Tibial nerve (tissue), 4 donors: ENCODE results near the gene CWF19L1.
"Not testable (repeated sequence)": the region's sequence is repeated elsewhere in the genome, so short reads cannot be mapped to it uniquely, and the experiment has no call there.

ENCODE experiments used
- CTCF ChIP-seq, 5 experiments: fragments of 200-600 bp in 3 of 5; fragments of 450-650 bp in 2 of 5; sonication (generic) in 3 of 5; IDR thresholded peaks; one replicate each; pipeline ENCODE4 v1.5.1; 2016 to 2019; ENCODE audit warnings: antibody characterized with exemption in 5 of 5, mild to moderate bottlenecking in 3 of 5, moderate library complexity in 2 of 5
- EP300 ChIP-seq, 2 donors: sonication (generic); formaldehyde crosslinking; IDR thresholded peaks; one replicate each; pipeline ENCODE4 v1.6.1; 2017; ENCODE audit warnings: antibody characterized with exemption in 2 of 2, mild to moderate bottlenecking in 1 of 2
- POLR2A ChIP-seq, 2 donors: fragments of 450-650 bp; IDR thresholded peaks; one replicate each; pipeline ENCODE4 v1.6.1; 2017; ENCODE audit warnings: antibody characterized with exemption in 2 of 2, mild to moderate bottlenecking in 2 of 2, moderate library complexity in 2 of 2

GRCh38 chr10:100276971-100277370 lies 9.5 kb upstream of the CWF19L1 start:
- TF ChIP-seq CTCF, EP300, POLR2A (IDR thresholded peaks at IDR 0.05): not testable (repeated sequence)
